Renal cortex interstitium (tissue), 15 donors: ENCODE measurements around the gene MFAP2. TPM values are rescaled to one million over a fixed set of nuclear protein-coding genes. Genes with fewer than 3 reads are reported as not detected.

Experiments
- DNase-seq, 11 donors: peaks; one replicate each; pipeline ENCODE4 v3.0.0-alpha.2; 2013; ENCODE audit warnings: low read depth in 9 of 11, low spot score in 4 of 11; ENCODE audit errors: extremely low read depth in 1 of 11
- long read RNA-seq, 16 experiments: transcript quantifications; one replicate each; lab custom pipeline, GENCODE V29; 2026
- polyA plus RNA-seq, 3 donors: library from polyadenylated mRNA; unstranded; fragments of 120-200 nt; gene quantifications; one replicate each; pipeline ENCODE4 v1.2.1, GENCODE V29; 2013; ENCODE audit not compliant: insufficient read length in 3 of 3

Gene MFAP2
- polyA plus RNA-seq: 100 to 1,000 TPM; 195 to 226 (median 205) TPM
- long read RNA-seq, donor 1, transcript MFAP2-202 (9 exons, 1,260 nt): major isoform, 41 of 127 reads
- long read RNA-seq, donor 1, partial matches to known transcripts: 62 of 127 reads
- long read RNA-seq, donor 1, other reads (novel, unspliced or antisense): 23 of 127 reads
- long read RNA-seq, donor 2, transcript MFAP2-202 (9 exons, 1,260 nt): major isoform, 51 of 134 reads
- long read RNA-seq, donor 2, partial matches to known transcripts: 59 of 134 reads
- long read RNA-seq, donor 2, other reads (novel, unspliced or antisense): 20 of 134 reads
- long read RNA-seq, donor 3, transcript MFAP2-202 (9 exons, 1,260 nt): major isoform, 89 of 192 reads
- long read RNA-seq, donor 3, partial matches to known transcripts: 70 of 192 reads
- long read RNA-seq, donor 3, other reads (novel, unspliced or antisense): 30 of 192 reads
- long read RNA-seq, donor 4, transcript MFAP2-202 (9 exons, 1,260 nt): major isoform, 40 of 88 reads
- long read RNA-seq, donor 4, partial matches to known transcripts: 27 of 88 reads
- long read RNA-seq, donor 4, other reads (novel, unspliced or antisense): 18 of 88 reads
- long read RNA-seq, donor 5: 0 reads
- long read RNA-seq, donor 6, transcript MFAP2-202 (9 exons, 1,260 nt): major isoform, 46 of 117 reads
- long read RNA-seq, donor 6, partial matches to known transcripts: 53 of 117 reads
- long read RNA-seq, donor 6, other reads (novel, unspliced or antisense): 17 of 117 reads
- long read RNA-seq, donor 7, transcript MFAP2-202 (9 exons, 1,260 nt): major isoform, 81 of 204 reads
- long read RNA-seq, donor 7, partial matches to known transcripts: 92 of 204 reads
- long read RNA-seq, donor 7, other reads (novel, unspliced or antisense): 29 of 204 reads
- long read RNA-seq, donor 8, transcript MFAP2-202 (9 exons, 1,260 nt): major isoform, 71 of 253 reads
- long read RNA-seq, donor 8, partial matches to known transcripts: 148 of 253 reads
- long read RNA-seq, donor 8, other reads (novel, unspliced or antisense): 32 of 253 reads
- long read RNA-seq, donor 9, transcript MFAP2-202 (9 exons, 1,260 nt): major isoform, 61 of 138 reads
- long read RNA-seq, donor 9, transcript MFAP2-201 (8 exons, 970 nt): minor isoform, 7 of 138 reads
- long read RNA-seq, donor 9, partial matches to known transcripts: 39 of 138 reads
- long read RNA-seq, donor 9, other reads (novel, unspliced or antisense): 31 of 138 reads
- long read RNA-seq, donor 10, transcript MFAP2-202 (9 exons, 1,260 nt): major isoform, 59 of 156 reads
- long read RNA-seq, donor 10, partial matches to known transcripts: 56 of 156 reads
- long read RNA-seq, donor 10, other reads (novel, unspliced or antisense): 39 of 156 reads
- long read RNA-seq, donor 11, transcript MFAP2-202 (9 exons, 1,260 nt): major isoform, 35 of 67 reads
- long read RNA-seq, donor 11, partial matches to known transcripts: 12 of 67 reads
- long read RNA-seq, donor 11, other reads (novel, unspliced or antisense): 20 of 67 reads
- long read RNA-seq, donor 12, transcript MFAP2-202 (9 exons, 1,260 nt): major isoform, 25 of 59 reads
- long read RNA-seq, donor 12, partial matches to known transcripts: 21 of 59 reads
- long read RNA-seq, donor 12, other reads (novel, unspliced or antisense): 12 of 59 reads
- long read RNA-seq, donor 13, transcript MFAP2-202 (9 exons, 1,260 nt): major isoform, 108 of 354 reads
- long read RNA-seq, donor 13, partial matches to known transcripts: 197 of 354 reads
- long read RNA-seq, donor 13, other reads (novel, unspliced or antisense): 47 of 354 reads
- long read RNA-seq, donor 14, transcript MFAP2-202 (9 exons, 1,260 nt): major isoform, 61 of 113 reads
- long read RNA-seq, donor 14, partial matches to known transcripts: 21 of 113 reads
- long read RNA-seq, donor 14, other reads (novel, unspliced or antisense): 29 of 113 reads
- long read RNA-seq, donor 15, transcript MFAP2-202 (9 exons, 1,260 nt): major isoform, 24 of 34 reads
- long read RNA-seq, donor 15, partial matches to known transcripts: 8 of 34 reads
- long read RNA-seq, donor 15, other reads (novel, unspliced or antisense): 0 of 34 reads
- long read RNA-seq, donor 16, transcript MFAP2-202 (9 exons, 1,260 nt): major isoform, 120 of 291 reads
- long read RNA-seq, donor 16, transcript MFAP2-201 (8 exons, 970 nt): minor isoform, 8 of 291 reads
- long read RNA-seq, donor 16, partial matches to known transcripts: 97 of 291 reads
- long read RNA-seq, donor 16, other reads (novel, unspliced or antisense): 66 of 291 reads

- no peak for DNase-seq
These were observed at the start of gene MFAP2 for GRCh38 chr1:16980473-16981268. Gene MFAP2 (minus strand): TSS chr1:16980620. CDS start chr1:16978273, 2,347 bp downstream.

GRCh38 chr1:17030206-17030605, 49.8 kb upstream of the MFAP2 start:
- no peak for DNase-seq

GRCh38 chr1:17028662-17029188, 48.3 kb upstream of the MFAP2 start:
- DNase-seq: no peak

- no peak for DNase-seq
These were observed 47.5 kb upstream of the MFAP2 start for GRCh38 chr1:17027900-17028299.

GRCh38 chr1:17027403-17027802, 47.0 kb upstream of the MFAP2 start:
- no peak for DNase-seq

- no peak for DNase-seq
These were observed 44.3 kb upstream of the MFAP2 start for GRCh38 chr1:17024721-17025120.

GRCh38 chr1:17023573-17023972, 43.2 kb upstream of the MFAP2 start:
- DNase-seq: no peak

GRCh38 chr1:17023102-17023501, 42.7 kb upstream of the MFAP2 start:
- no peak for DNase-seq

GRCh38 chr1:17021896-17022295, 41.5 kb upstream of the MFAP2 start:
- no peak for DNase-seq

- no peak for DNase-seq
These were observed 40.1 kb upstream of the MFAP2 start for GRCh38 chr1:17020502-17020901.

GRCh38 chr1:17018849-17019248, 38.4 kb upstream of the MFAP2 start:
- no peak for DNase-seq

- no peak for DNase-seq
These were observed 37.0 kb upstream of the MFAP2 start for GRCh38 chr1:17017435-17017834.

GRCh38 chr1:17016317-17016661, 35.9 kb upstream of the MFAP2 start:
- no peak for DNase-seq

- DNase-seq: no peak
These were observed 34.5 kb upstream of the MFAP2 start for GRCh38 chr1:17014671-17015567.
